Measurements from ENCODE around the gene C3orf20. TPM values are rescaled to one million over a fixed set of nuclear protein-coding genes. Genes with fewer than 3 reads are reported as not detected.

The C3orf20 gene
- total RNA-seq, 1 donor from 2014 or later: not detected

DNA sequence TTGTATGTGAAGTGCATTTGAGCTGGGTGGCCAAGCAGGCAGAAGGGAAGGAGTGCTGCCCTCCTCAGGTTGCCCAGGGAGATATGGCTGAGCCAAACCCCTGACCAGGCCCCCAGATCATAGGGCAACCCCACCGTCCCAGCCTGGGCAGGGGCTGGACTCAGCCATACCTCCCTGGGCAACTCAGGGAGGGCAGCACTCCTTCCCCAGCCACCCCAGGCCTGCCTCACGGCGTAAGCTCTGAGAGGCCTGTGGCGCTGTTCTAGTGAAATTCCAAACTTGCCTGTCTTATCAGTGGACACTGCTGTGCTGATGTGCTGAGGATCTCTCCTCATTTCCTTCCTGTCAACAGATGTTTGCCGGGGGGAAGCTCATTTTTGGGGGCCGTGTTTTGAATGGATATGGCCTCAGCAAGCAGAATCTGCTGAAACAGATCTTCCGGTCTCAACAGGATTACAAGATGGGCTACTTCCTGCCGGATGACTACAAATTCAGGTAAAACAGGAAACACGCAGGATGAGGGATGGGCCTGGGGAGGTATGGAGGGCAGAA is 86.3 kb downstream of the C3orf20 start:
- H3K4me3 Mint-ChIP-seq (ENCODE audit: unreplicated experiment): no peak overlapping the region
- no peaks in the 10 kb centered on the region for H3K4me1 Mint-ChIP-seq (ENCODE audit: low read depth)
- no peak for DNase-seq (ENCODE audit: low spot score)
- TF ChIP-seq, protein P1, sequence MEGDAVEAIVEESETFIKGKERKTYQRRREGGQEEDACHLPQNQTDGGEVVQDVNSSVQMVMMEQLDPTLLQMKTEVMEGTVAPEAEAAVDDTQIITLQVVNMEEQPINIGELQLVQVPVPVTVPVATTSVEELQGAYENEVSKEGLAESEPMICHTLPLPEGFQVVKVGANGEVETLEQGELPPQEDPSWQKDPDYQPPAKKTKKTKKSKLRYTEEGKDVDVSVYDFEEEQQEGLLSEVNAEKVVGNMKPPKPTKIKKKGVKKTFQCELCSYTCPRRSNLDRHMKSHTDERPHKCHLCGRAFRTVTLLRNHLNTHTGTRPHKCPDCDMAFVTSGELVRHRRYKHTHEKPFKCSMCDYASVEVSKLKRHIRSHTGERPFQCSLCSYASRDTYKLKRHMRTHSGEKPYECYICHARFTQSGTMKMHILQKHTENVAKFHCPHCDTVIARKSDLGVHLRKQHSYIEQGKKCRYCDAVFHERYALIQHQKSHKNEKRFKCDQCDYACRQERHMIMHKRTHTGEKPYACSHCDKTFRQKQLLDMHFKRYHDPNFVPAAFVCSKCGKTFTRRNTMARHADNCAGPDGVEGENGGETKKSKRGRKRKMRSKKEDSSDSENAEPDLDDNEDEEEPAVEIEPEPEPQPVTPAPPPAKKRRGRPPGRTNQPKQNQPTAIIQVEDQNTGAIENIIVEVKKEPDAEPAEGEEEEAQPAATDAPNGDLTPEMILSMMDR (IDR thresholded peaks at IDR 0.05): no peak
- H3K27ac Mint-ChIP-seq (ENCODE audit: unreplicated experiment): no peak overlapping the region
- no peaks in the 10 kb centered on the region for H3K36me3 Mint-ChIP-seq (ENCODE audit: low read depth)
- peaks cover 19% of the 10 kb centered on the region for H3K27me3 Mint-ChIP-seq (ENCODE audit: low read depth)
- no peaks in the 10 kb centered on the region for H3K9me3 Mint-ChIP-seq (ENCODE audit: low read depth)

DNA sequence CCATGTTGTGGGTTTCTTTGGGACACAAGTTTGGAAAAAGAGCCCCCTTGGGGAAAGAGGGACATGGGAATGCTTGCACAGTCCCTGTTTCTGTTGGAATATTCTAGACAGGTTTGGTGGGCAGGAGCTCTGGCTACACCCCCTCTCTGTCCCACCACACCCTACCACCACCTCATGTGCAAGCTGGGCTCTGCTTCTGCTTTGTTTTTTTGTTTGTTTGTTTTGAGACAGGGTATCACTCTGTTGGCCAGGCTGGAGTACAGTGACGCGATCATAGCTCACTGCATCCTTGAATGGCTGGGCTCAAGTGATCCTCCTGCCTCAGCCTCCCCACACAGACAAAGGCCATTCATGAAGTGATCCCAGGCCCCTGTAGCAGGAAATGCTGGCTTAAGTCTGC is 86.9 kb downstream of the C3orf20 start:
- Mint-ChIP-seq H3K9me3 (ENCODE audit: low read depth) (no peaks in the 10 kb centered on the region), H3K36me3 (ENCODE audit: low read depth) (no peaks in the 10 kb centered on the region), H3K4me1 (ENCODE audit: low read depth) (no peaks in the 10 kb centered on the region), H3K27me3 (ENCODE audit: low read depth) (peaks cover 15% of the 10 kb centered on the region), H3K27ac (ENCODE audit: unreplicated experiment) (no peak overlapping the region), H3K4me3 (ENCODE audit: unreplicated experiment) (no peak overlapping the region)
- TF ChIP-seq, protein P1 (IDR thresholded peaks at IDR 0.05): no peak
- no peak for DNase-seq (ENCODE audit: low spot score)

DNA sequence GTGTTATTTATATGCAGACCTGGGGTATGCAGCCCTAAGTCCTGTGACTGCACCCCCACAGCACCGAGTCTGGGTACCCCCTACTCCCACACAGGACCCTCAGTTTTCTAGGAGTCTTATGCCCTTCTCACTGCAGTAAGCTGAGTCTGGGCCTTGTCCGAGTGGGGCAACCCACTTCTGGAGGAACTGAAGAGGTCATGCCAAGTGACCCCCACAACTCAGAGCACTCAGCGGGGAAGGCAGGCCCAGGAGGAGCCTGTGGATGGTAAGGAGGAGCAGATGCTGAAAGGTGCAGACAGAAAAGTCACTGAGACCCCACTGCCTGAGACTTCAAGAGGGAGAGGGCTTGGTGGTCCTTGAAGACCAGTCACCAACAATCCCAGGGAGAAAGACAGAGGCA is 87.8 kb downstream of the C3orf20 start:
- H3K4me1 Mint-ChIP-seq (ENCODE audit: low read depth): no peaks in the 10 kb centered on the region
- H3K36me3 Mint-ChIP-seq (ENCODE audit: low read depth): no peaks in the 10 kb centered on the region
- no peak overlapping the region for H3K4me3 Mint-ChIP-seq (ENCODE audit: unreplicated experiment)
- peaks cover 13% of the 10 kb centered on the region for H3K27me3 Mint-ChIP-seq (ENCODE audit: low read depth)
- no peaks in the 10 kb centered on the region for H3K9me3 Mint-ChIP-seq (ENCODE audit: low read depth)
- TF ChIP-seq, protein P1 (IDR thresholded peaks at IDR 0.05): no peak
- no peak overlapping the region for H3K27ac Mint-ChIP-seq (ENCODE audit: unreplicated experiment)
- no peak for DNase-seq (ENCODE audit: low spot score)

DNA sequence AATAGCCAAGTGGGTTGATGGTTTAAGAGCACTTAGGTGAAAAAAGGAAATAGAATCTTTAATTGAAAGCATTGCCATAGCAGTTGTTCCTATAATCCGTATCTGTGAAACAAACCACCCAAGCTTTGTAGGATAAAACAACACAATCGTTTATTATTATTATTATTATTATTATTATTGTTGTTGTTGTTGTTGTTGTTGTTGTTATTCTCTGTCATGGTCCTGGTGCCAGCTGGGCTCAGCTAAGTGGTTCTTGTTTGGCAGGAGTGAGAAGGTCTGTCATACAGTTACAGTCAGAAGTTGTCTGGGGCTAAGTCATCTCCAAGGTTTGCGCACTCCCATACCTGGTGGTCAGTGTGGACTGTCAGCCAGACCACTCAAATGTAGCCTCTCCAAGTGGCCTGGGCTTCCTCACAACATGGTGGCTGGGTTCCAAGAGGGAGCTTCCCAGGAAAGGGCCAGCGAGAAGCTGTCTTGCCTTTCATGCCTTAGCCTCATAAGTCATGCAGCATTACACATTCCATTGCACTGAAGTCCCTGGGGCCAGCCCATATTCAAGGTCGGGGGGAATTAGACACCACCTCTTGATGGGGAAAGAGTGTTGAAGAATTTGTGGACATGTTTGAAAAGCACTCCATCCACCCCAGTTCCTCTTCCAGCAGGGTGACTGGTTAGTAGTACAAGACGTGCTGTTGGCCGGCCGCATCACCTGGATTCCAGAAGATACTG is 89.6 kb downstream of the C3orf20 start:
- no peak overlapping the region for H3K4me3 Mint-ChIP-seq (ENCODE audit: unreplicated experiment)
- TF ChIP-seq, protein P1 (IDR thresholded peaks at IDR 0.05): no peak
- DNase-seq (ENCODE audit: low spot score): no peak
- no peaks in the 10 kb centered on the region for H3K9me3 Mint-ChIP-seq (ENCODE audit: low read depth)
- no peaks in the 10 kb centered on the region for H3K4me1 Mint-ChIP-seq (ENCODE audit: low read depth)
- peaks cover 12% of the 10 kb centered on the region for H3K27me3 Mint-ChIP-seq (ENCODE audit: low read depth)
- no peak overlapping the region for H3K27ac Mint-ChIP-seq (ENCODE audit: unreplicated experiment)
- no peaks in the 10 kb centered on the region for H3K36me3 Mint-ChIP-seq (ENCODE audit: low read depth)

DNA sequence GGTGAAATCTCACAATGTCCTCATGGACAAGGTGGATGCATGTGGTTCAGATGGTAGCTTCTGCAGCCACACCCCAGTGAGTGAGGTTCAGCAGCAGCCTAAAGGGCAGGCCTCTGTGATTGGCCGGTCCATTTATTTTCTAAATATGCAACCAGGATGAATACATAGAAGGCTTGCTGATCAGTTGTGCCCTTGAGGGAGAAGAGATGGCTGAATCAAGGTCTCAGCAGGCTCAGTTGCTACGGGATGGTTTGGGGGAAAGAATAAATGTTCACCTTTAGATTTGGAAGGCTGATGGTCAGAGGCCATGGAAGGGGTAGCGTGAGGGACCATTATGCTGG is 90.1 kb downstream of the C3orf20 start:
- no peaks in the 10 kb centered on the region for H3K9me3 Mint-ChIP-seq (ENCODE audit: low read depth)
- H3K36me3 Mint-ChIP-seq (ENCODE audit: low read depth): no peaks in the 10 kb centered on the region
- H3K4me3 Mint-ChIP-seq (ENCODE audit: unreplicated experiment): no peak overlapping the region
- no peak overlapping the region for H3K27ac Mint-ChIP-seq (ENCODE audit: unreplicated experiment)
- H3K27me3 Mint-ChIP-seq (ENCODE audit: low read depth): peaks cover 12% of the 10 kb centered on the region
- no peak for DNase-seq (ENCODE audit: low spot score)
- H3K4me1 Mint-ChIP-seq (ENCODE audit: low read depth): no peaks in the 10 kb centered on the region
- TF ChIP-seq, protein P1 (IDR thresholded peaks at IDR 0.05): no peak

Data from chondrocyte (in vitro differentiated cells).